GM19463 (cell line): Measurements from ENCODE around the gene RIPOR3.
"Not testable (repeated sequence)": the region's sequence is repeated elsewhere in the genome, so short reads cannot be mapped to it uniquely, and the experiment has no call there.

Experiments used
- ATAC-seq: cut with Tn5 transposase; IDR thresholded peaks from one replicate; pipeline ENCODE4 v1.9.1; 2021; ENCODE audit warnings: mild to moderate bottlenecking, moderate library complexity; ENCODE audit not compliant: unreplicated experiment

RIPOR3 gene

GRCh38 chr20:50559856-50560638, 131.3 kb downstream of the RIPOR3 start:
- ATAC-seq, result no peak

GRCh38 chr20:50559149-50559548, 132.2 kb downstream of the RIPOR3 start:
- no peak for ATAC-seq

DNA sequence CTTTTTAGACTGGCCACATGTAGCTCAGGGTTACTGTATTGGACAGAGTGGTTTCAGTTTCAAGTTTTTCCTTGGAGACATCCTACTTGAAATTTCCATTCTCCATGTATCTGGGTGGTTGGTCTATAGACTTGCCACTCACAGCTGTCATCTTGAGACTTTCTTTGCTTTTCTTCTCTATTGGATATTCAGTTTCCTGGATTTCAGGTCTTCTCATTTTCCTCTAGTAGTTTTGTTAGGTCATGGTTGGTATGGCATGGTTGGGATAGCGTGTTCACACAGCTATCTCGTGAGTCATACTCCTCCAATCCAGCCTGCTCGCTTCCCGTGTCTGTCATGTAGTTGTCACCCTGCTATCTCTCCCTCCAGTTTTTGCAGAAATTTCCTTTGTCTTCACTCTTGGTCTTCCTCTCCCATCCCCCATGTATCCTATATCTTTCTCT, 132.8 kb downstream of the RIPOR3 start:
- no peak for ATAC-seq

- ATAC-seq, result no peak
These were observed 133.7 kb downstream of the RIPOR3 start for GRCh38 chr20:50557549-50558134.

DNA sequence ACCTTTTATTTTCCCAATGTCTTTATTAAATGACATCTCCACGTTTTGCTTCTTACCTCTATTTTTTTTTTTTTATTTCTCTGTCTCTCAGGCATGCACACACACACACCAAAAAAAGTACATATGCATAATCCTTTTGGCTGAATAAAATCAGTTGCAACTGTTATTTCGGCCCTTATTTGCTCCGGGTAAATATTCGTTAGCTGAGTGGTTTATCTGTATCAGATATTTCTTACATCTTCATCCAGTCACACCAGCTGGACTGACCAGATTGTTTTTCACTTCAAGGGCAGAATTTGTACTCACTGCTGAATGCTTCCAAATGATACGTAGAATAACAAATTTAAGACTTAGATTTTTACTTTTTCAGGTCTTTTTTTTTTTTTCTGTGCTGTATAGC, 135.7 kb downstream of the RIPOR3 start:
- ATAC-seq, result no peak

DNA sequence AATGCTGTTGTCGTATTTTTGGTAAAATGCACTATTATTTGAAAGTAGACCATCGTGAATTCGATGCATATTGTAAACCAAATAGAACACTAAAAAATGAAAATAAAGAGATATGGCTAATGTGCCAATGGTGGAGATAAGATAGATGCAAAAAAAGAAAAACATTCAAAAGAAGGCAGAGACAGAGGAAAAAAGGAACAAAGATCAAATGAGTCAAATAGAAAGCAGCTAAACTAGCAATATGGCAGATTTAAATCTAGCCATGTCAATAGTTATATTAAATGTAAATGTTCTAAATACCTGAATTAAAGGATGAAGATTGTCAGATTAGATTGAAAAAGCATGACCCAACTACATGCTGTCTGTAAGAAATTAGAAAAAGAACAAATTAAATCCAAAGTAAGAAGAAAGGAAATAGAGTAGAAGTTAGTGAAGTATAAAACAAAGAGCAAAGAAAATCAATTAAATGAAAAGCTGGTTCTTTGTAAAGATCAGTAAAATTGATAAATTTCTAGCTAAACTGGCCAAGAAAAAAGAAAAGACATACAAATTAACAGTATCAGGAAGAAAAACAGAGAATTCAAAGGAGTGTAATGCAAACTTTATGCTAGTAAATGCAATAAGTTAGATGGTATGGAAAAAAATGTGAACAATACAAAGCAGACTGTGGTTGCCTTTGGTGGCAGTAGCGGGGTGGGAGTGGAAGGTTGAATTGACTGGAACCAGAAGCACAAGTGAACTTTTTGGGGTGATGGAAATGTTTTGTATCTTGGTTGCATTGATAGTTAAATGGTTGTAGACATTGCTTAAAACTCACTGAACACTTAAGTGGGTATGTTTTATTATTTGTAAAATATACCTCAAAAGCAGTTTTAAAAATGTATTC, 136.4 kb downstream of the RIPOR3 start:
- no peak for ATAC-seq

GRCh38 chr20:50552979-50553378, 138.4 kb downstream of the RIPOR3 start:
- no peak for ATAC-seq

GRCh38 chr20:50551288-50551687, 140.1 kb downstream of the RIPOR3 start:
- no peak for ATAC-seq

DNA sequence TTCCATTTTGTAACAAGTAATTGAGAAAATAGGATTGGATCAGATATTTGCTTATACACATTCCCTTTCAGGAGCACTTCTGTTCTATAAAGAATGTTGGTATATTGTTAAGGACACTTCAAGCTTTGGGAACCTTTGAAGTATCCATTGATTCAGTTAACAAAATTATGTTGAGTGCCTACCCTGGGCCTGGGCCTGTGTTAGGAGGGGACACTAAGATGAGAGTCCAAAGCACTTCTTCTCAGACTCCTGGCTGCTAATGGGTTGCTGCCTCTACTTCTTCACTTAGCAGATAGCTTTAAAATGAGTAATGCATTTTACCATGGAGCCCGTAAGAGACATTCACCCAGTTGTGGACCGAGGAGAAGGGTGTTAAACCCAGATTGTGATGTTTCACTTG, 140.8 kb downstream of the RIPOR3 start:
- ATAC-seq, result no peak

DNA sequence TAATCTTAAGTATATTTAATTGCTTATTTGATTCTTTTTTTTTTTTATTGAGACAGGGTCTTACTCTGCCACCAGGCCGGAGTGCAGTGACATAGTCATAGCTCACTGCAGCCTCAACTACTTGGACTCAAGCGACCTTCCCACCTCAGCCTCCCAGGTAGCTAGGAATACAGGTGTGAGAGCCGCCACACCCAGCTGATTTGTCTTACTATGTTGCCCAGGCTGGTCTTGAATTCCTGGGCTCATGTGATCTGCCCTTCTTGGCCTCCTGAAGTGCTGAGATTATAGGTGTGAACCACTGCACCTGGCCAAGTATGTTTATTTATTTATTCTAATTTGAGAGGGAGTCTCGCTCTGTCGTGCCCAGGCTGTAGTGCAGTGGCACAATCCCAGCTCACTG, 142.9 kb downstream of the RIPOR3 start:
- ATAC-seq, result no peak

GRCh38 chr20:50547964-50548363, 143.4 kb downstream of the RIPOR3 start:
- no peak for ATAC-seq

DNA sequence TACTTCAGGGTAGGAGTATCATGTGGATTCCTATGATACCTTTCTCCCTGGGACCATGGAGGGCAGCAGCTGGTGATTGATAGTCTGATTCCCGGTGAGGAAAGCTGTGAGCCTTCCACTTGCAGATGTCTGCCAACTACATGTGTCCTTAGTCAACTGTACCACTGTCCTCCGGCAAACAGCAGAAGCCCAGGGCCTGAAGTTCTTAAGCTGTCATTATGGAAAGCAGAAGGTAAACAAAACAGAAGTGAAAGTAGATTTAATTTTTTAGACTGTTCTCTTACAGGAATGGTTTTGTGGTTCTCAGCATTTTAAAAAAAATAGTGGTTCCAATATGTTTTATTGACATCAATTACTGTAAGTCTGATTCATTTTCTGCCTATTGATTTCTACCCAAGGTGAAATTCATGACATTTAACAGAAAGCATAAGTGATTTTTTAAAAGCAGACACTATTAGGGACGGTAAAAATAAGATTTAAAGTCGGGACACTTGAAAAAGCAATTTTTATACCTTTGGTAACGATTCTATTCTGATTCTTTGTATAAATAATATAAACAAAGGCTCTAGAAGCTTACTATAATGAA, 144.5 kb downstream of the RIPOR3 start:
- ATAC-seq, result peak; percentile 61

- ATAC-seq, result no peak
These were observed 146.2 kb downstream of the RIPOR3 start for GRCh38 chr20:50545126-50545525.

- no peak for ATAC-seq
These were observed 148.0 kb downstream of the RIPOR3 start for GRCh38 chr20:50543326-50543725.

- ATAC-seq, result peak; percentile 59
These were observed 149.7 kb downstream of the RIPOR3 start for GRCh38 chr20:50541606-50542041.

DNA sequence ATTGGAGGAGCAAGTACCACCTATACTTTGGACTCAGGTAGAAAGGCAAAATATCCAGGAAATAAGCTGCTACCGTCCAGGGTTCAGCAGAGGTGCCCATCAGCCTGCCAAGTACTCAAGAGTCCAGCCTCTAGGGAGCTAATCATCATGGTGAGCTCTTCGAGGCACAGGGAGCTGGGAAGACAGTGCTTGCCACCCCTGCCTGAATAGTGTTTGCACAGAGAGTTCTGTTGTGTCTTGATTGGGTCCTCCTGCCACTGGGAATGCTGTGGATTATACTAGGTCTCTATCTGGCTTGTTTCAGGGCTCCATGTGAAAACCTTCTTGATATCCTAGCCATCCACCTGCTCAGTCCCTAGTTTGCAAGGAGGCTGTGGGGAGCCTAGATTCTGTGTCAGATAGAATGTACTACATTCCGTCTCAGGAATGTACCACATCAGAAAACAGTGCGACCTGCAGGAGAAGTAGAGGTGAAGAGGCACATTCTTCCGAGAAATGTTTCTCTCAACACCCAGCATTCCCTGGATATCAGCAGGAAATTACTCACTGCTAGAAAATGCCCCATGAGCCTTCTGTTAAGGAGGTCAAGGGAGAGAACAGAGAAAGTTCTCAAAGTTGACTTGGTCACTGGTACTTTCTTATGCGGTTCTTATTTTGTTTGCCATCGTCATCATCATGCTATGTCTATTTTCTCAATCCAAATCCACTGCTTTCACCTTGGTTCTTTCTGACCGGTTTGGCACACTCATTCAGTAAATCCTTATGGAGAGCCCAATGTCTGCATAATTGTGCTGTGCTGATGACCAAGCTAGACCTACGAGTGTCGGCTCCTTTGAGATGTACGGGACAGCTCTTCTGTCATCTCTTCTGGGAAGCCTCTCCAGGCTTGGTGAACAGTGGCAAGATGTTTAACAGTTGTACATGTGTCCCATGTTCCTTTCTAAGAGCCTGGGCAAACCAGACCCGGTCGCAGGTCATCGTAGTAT, 150.4 kb downstream of the RIPOR3 start:
- no peak for ATAC-seq

DNA sequence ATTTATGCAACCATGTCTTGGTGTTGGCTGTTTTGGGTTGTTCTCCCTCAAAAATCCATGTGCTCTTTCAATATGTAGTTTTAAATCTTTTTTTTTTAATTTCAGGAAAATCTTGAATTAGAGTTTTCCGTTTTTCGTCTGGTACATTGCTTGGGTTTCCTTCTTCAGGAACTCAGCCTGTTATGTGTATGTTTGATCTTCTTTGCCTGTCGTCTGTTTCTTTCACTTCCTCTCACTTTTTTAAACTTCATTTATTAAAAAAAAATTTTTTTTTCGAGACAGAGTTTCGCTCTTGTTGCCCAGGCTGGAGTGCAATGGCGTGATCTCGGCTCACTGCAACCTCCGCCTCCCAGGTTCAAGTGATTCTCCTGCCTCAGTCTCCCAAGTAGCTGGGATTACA, 151.5 kb downstream of the RIPOR3 start:
- not testable (repeated sequence) for ATAC-seq

- no peak for ATAC-seq
These were observed 153.1 kb downstream of the RIPOR3 start for GRCh38 chr20:50538276-50538675.

- ATAC-seq, result no peak
These were observed 153.7 kb downstream of the RIPOR3 start for GRCh38 chr20:50537546-50538201.
